ENCODE data around the gene ILDR2.

The ILDR2 gene

GRCh38 chr1:166975361-166976129 lies at the start of gene ILDR2:
ILDR2 (minus strand) TSS chr1:166975540; CDS start chr1:166975268, 272 bp downstream.
- DNase-seq (ENCODE audit: low read depth), result peak; percentile 25

GRCh38 chr1:167022384-167022783 lies 47.0 kb upstream of the ILDR2 start:
- no peak for DNase-seq (ENCODE audit: low read depth)

GRCh38 chr1:167016100-167016750 lies 40.9 kb upstream of the ILDR2 start:
- DNase-seq (ENCODE audit: low read depth), result no peak

- no peak for DNase-seq (ENCODE audit: low read depth)
Measured at GRCh38 chr1:167013108-167013929, 38.0 kb upstream of the ILDR2 start.

- no peak for DNase-seq (ENCODE audit: low read depth)
Measured at GRCh38 chr1:167012570-167012969, 37.2 kb upstream of the ILDR2 start.

- no peak for DNase-seq (ENCODE audit: low read depth)
Measured at GRCh38 chr1:167011560-167012191, 36.3 kb upstream of the ILDR2 start.

- no peak for DNase-seq (ENCODE audit: low read depth)
Measured at GRCh38 chr1:167003711-167004110, 28.4 kb upstream of the ILDR2 start.

- no peak for DNase-seq (ENCODE audit: low read depth)
Measured at GRCh38 chr1:167002354-167002753, 27.0 kb upstream of the ILDR2 start.

GRCh38 chr1:167000546-167000945 lies 25.2 kb upstream of the ILDR2 start:
- DNase-seq (ENCODE audit: low read depth), result no peak

GRCh38 chr1:166999500-167000055 lies 24.2 kb upstream of the ILDR2 start:
- no peak for DNase-seq (ENCODE audit: low read depth)

GRCh38 chr1:166999075-166999474 lies 23.7 kb upstream of the ILDR2 start:
- no peak for DNase-seq (ENCODE audit: low read depth)

- no peak for DNase-seq (ENCODE audit: low read depth)
Measured at GRCh38 chr1:166988974-166989515, 13.7 kb upstream of the ILDR2 start, which contains the start of gene MAEL. MAEL (plus strand) TSS chr1:166989280; CDS start chr1:166989353, 73 bp downstream.

- DNase-seq (ENCODE audit: low read depth), result no peak
Measured at GRCh38 chr1:166981589-166981988, 6.2 kb upstream of the ILDR2 start.

GRCh38 chr1:166980818-166981217 lies 5.5 kb upstream of the ILDR2 start:
- DNase-seq (ENCODE audit: low read depth), result no peak

GRCh38 chr1:166980383-166980782 lies 5.0 kb upstream of the ILDR2 start:
- DNase-seq (ENCODE audit: low read depth), result no peak

- no peak for DNase-seq (ENCODE audit: low read depth)
Measured at GRCh38 chr1:166978821-166979220, 3.5 kb upstream of the ILDR2 start.

GRCh38 chr1:166977951-166978350 lies 2.6 kb upstream of the ILDR2 start:
- DNase-seq (ENCODE audit: low read depth), result no peak

GRCh38 chr1:166974647-166975345 lies 544 bp downstream of the ILDR2 start:
- DNase-seq (ENCODE audit: low read depth), result no peak

GRCh38 chr1:166972826-166973225 lies 2.5 kb downstream of the ILDR2 start:
- DNase-seq (ENCODE audit: low read depth), result no peak

GRCh38 chr1:166972193-166972592 lies 3.1 kb downstream of the ILDR2 start:
- DNase-seq (ENCODE audit: low read depth), result no peak

- DNase-seq (ENCODE audit: low read depth), result no peak
Measured at GRCh38 chr1:166971252-166971651, 4.1 kb downstream of the ILDR2 start.
